Psoas muscle (tissue), 8 donors: ENCODE data around the gene CLSTN2. TPM values are rescaled to one million over a fixed set of nuclear protein-coding genes. Genes with fewer than 3 reads are reported as not detected.

ENCODE experiments used
- ATAC-seq, 4 donors: fragments of 200-7000 bp; cut with Tn5 transposase; one replicate each; pipeline ENCODE4 v1.9.1; 2020; ENCODE audit warnings: moderate library complexity in 3 of 4, mild to moderate bottlenecking in 2 of 4
- DNase-seq, 2 donors: peaks; one replicate each; pipeline ENCODE4 v3.0.0-alpha.2; 2020
- H3K27ac ChIP-seq: fragments of 200-600 bp; one replicate; pipeline ENCODE4 v1.8.0; 2022
- H3K27me3 ChIP-seq, 3 donors: fragments of 200-600 bp in 1 of 3; one replicate each; pipeline versions ENCODE4 v1.6.1 to v1.8.0; 2013 to 2022; ENCODE audit warnings: low read length in 2 of 3, mild to moderate bottlenecking in 2 of 3, moderate library complexity in 1 of 3; ENCODE audit not compliant: insufficient read depth in 3 of 3
- H3K36me3 ChIP-seq, 2 donors: fragments of 200-600 bp in 1 of 2; one replicate each; pipeline versions ENCODE4 v1.6.1 to v1.8.0; 2013 to 2022; ENCODE audit warnings: low read depth in 1 of 2, mild to moderate bottlenecking in 1 of 2, moderate library complexity in 1 of 2; ENCODE audit not compliant: insufficient read depth in 1 of 2
- H3K4me1 ChIP-seq: fragments of 200-600 bp; one replicate; pipeline ENCODE4 v1.8.0; 2022
- H3K4me3 ChIP-seq: fragments of 200-600 bp; one replicate; pipeline ENCODE4 v1.8.0; 2022; ENCODE audit warnings: mild to moderate bottlenecking
- H3K9me3 ChIP-seq: fragments of 200-600 bp; one replicate; pipeline ENCODE4 v1.8.0; 2022
- CTCF ChIP-seq: fragments of 200-600 bp; IDR thresholded peaks from one replicate; pipeline ENCODE4 v1.8.0; 2022; ENCODE audit warnings: antibody characterized with exemption
- WGBS, 3 donors: extraction: QIAGEN DNeasy Blood & Tissue Kit; methylation state at CpG; one replicate each; pipeline versions ENCODE4 v1.1.6 to v1.1.7; 2013; 5-methylcytosine and 5-hydroxymethylcytosine counted together
- intact Hi-C, 2 donors: fragments of 100-400 bp; cut with DNase I; formaldehyde crosslinking; loops; one replicate each; pipeline versions ENCODE4 v1.11.0 to v1.14.2; 2022
- polyA plus RNA-seq, 3 donors: library from polyadenylated mRNA; stranded (reverse); fragments of 200-250 nt; gene quantifications; one replicate each; pipeline ENCODE4 v1.2.3, GENCODE V29; 2013
- total RNA-seq, 4 donors: library from RNA; stranded (reverse); fragmentation: NEBNext Ultra II Directional in 2 of 4; extraction: Animal tissue kit (Norgen Biotek cat#: 25700) in 2 of 4; gene quantifications; one replicate each; pipeline versions ENCODE4 v1.2.1 to v1.2.4, GENCODE V29; 2021 to 2023
- donor health status: healthy with polysubstance abuse.
- donor health status: DM: no; HTN: no; CAD: no; lungs with moderate emphysema.
- donor health status: Bipolar disorder and iron deficiency.
- donor health status: healthy.
- donor health status: DM: yes; HTN: yes; CAD: no.
- donor health status: DM: no; HTN: no; CAD: no.
- donor health status: DM: no; HTN: no; CAD: no.
- donor health status: DM: yes; HTN: yes; CAD: no.

Gene CLSTN2
- total and polyA plus RNA-seq, 7 donors, result 0.24 to 5.0 (median 1.5) TPM

- Histone ChIP-seq H3K9me3 (no peaks in the 10 kb centered on the region), H3K27ac (no peak overlapping the region), H3K4me1 (no peaks in the 10 kb centered on the region), H3K27me3 (no peaks in the 10 kb centered on the region), H3K36me3 (no peaks in the 10 kb centered on the region), H3K4me3 (no peak overlapping the region)
- ATAC-seq, result no peak
- WGBS, 3 donors, result 81 to 85% (median 83%) methylated on average over 10 of the region's 10 CpGs
- intact Hi-C loops, result no loop called here
- no peak for DNase-seq
- TF ChIP-seq CTCF, result no peak
These were observed 586.9 kb downstream of the CLSTN2 start for GRCh38 chr3:140521751-140522445.

- 83 to 89% (median 83%) methylated on average over 5 of the region's 5 CpGs for WGBS, 3 donors
These were observed 587.8 kb downstream of the CLSTN2 start for GRCh38 chr3:140522653-140523380.

GRCh38 chr3:140523600-140523999 lies 588.6 kb downstream of the CLSTN2 start:
- no peaks in the 10 kb centered on the region for H3K9me3 ChIP-seq
- no peak overlapping the region for H3K27ac ChIP-seq
- intact Hi-C loops, result no loop called here
- DNase-seq (no peak), ATAC-seq (no peak)
- no peak overlapping the region for H3K4me3 ChIP-seq
- no peak for TF ChIP-seq CTCF
- H3K27me3 ChIP-seq, result no peaks in the 10 kb centered on the region
- H3K36me3 ChIP-seq, result no peaks in the 10 kb centered on the region
- no peaks in the 10 kb centered on the region for H3K4me1 ChIP-seq
- WGBS, 3 donors, result 50 to 96% (median 96%) methylated on average over 1 of the region's 1 CpG

More at GRCh38 chr3:140522653-140523380, 587.8 kb downstream of the CLSTN2 start:
- H3K4me3 ChIP-seq, result no peak overlapping the region
- no peaks in the 10 kb centered on the region for H3K4me1 ChIP-seq
- intact Hi-C loops, result no loop called here
- no peaks in the 10 kb centered on the region for H3K27me3 ChIP-seq
- no peaks in the 10 kb centered on the region for H3K36me3 ChIP-seq
- H3K27ac ChIP-seq, result no peak overlapping the region
- no peaks in the 10 kb centered on the region for H3K9me3 ChIP-seq
- TF ChIP-seq CTCF, result no peak
- ATAC-seq, result no peak
- DNase-seq, result no peak

GRCh38 chr3:140527156-140527555 lies 592.2 kb downstream of the CLSTN2 start:
- intact Hi-C loops, result no loop called here
- ATAC-seq (no peak), DNase-seq (no peak)
- no peaks in the 10 kb centered on the region for H3K4me1 ChIP-seq
- no peak overlapping the region for H3K27ac ChIP-seq
- H3K27me3 ChIP-seq, result no peaks in the 10 kb centered on the region
- no peaks in the 10 kb centered on the region for H3K9me3 ChIP-seq
- H3K4me3 ChIP-seq, result no peak overlapping the region
- TF ChIP-seq CTCF, result no peak
- H3K36me3 ChIP-seq, result no peaks in the 10 kb centered on the region
